Breast epithelium (tissue), 3 donors: ENCODE measurements around the gene GPR155.

Source experiments
- POLR2A ChIP-seq: fragments of 450-650 bp; IDR thresholded peaks from one replicate; pipeline ENCODE4 v1.6.1; 2016; ENCODE audit warnings: antibody characterized with exemption, mild to moderate bottlenecking, moderate library complexity
- TF ChIP-seq, protein P1 (sequence below), 3 donors: fragments of 450-650 bp; IDR thresholded peaks; one replicate each; pipeline ENCODE4 v1.5.1; 2016 to 2017; ENCODE audit warnings: antibody characterized with exemption in 3 of 3, mild to moderate bottlenecking in 3 of 3, moderate library complexity in 3 of 3

GRCh38 chr2:174492963-174493431 is 6.2 kb upstream of the GPR155 start:
- TF ChIP-seq, protein P1, sequence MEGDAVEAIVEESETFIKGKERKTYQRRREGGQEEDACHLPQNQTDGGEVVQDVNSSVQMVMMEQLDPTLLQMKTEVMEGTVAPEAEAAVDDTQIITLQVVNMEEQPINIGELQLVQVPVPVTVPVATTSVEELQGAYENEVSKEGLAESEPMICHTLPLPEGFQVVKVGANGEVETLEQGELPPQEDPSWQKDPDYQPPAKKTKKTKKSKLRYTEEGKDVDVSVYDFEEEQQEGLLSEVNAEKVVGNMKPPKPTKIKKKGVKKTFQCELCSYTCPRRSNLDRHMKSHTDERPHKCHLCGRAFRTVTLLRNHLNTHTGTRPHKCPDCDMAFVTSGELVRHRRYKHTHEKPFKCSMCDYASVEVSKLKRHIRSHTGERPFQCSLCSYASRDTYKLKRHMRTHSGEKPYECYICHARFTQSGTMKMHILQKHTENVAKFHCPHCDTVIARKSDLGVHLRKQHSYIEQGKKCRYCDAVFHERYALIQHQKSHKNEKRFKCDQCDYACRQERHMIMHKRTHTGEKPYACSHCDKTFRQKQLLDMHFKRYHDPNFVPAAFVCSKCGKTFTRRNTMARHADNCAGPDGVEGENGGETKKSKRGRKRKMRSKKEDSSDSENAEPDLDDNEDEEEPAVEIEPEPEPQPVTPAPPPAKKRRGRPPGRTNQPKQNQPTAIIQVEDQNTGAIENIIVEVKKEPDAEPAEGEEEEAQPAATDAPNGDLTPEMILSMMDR (IDR thresholded peaks at IDR 0.05), result no peak
- no peak for TF ChIP-seq POLR2A
